HL-60 (cell line): ENCODE measurements around the gene CPTP.

ENCODE experiments used
- CTCF ChIP-seq: IDR thresholded peaks from one replicate; pipeline ENCODE4 v1.5.1; 2011; ENCODE audit warnings: low read length, control low read depth, inconsistent platforms; ENCODE audit not compliant: insufficient read depth
- GABPA ChIP-seq: IDR thresholded peaks from 2 replicates; pipeline ENCODE4 v1.6.1; 2012; ENCODE audit warnings: low read depth
- POLR2AphosphoS5 ChIP-seq: IDR thresholded peaks from 2 replicates; pipeline ENCODE4 v1.6.1; 2012; ENCODE audit warnings: low read depth

GRCh38 chr1:1321477-1321876 is 3.1 kb upstream of the CPTP start:
- TF ChIP-seq CTCF = no peak
- TF ChIP-seq GABPA = no peak
- TF ChIP-seq POLR2AphosphoS5 = no peak
